ENCODE data around the gene SORCS3. TPM values are rescaled to one million over a fixed set of nuclear protein-coding genes. Genes with fewer than 3 reads are reported as not detected.

The SORCS3 gene
- total RNA-seq, 1 experiment from 2014 or later = 0.04 TPM

DNA sequence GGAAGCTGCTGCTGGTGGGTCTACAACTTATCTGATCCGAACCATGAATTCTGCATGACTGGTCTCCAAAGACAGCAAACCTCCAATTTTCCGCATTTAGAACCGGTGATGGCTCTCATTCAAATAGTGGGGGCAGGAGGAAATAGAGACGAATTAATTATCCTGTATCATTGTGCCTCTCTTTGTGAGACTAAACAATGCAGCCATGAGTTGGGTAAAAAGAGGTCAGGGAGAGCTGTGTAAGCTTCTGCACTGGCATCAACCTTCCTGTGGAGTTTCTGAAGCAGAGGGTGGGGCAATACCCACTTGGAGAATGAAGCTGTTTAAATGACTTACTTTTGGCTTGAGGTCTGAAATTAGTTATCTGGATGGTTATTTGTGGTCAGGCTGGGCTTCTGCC lies 266.4 kb downstream of the SORCS3 start:
- Histone ChIP-seq H3K4me1 (ENCODE audit: insufficient read depth, low read length) (no peaks in the 10 kb centered on the region), H3K14ac (ENCODE audit: insufficient read depth, low read length) (no peak overlapping the region), H4K5ac (ENCODE audit: insufficient read length, low read depth, low read length) (no peak overlapping the region), H4K8ac (replicated peaks; ENCODE audit: insufficient read length, low read depth, low read length) (no peak overlapping the region), H3K27me3 (ENCODE audit: insufficient read depth, low read length) (no peaks in the 10 kb centered on the region), H2BK12ac (ENCODE audit: insufficient read length, low read depth, low read length) (no peak overlapping the region), H2BK120ac (ENCODE audit: low read depth, low read length, poor library complexity, severe bottlenecking) (no peak overlapping the region), H3K18ac (ENCODE audit: insufficient read length, low read depth, low read length) (no peak overlapping the region), H3K23ac (ENCODE audit: insufficient read length, low read depth, low read length) (no peak overlapping the region), H3K4me2 (ENCODE audit: insufficient read depth, insufficient read length, low read length) (no peak overlapping the region), H3K56ac (ENCODE audit: insufficient read length, low read depth, low read length) (no peak overlapping the region), H3K79me2 (ENCODE audit: insufficient read depth, low read length) (no peaks in the 10 kb centered on the region), H2BK15ac (ENCODE audit: low read depth, low read length) (no peak overlapping the region), H2BK5ac (ENCODE audit: insufficient read length, low read length) (no peak overlapping the region), H4K91ac (ENCODE audit: insufficient read length, low read depth, low read length) (no peak overlapping the region), H3K27ac (ENCODE audit: insufficient read length, low read depth, low read length) (no peak overlapping the region), H3K4ac (ENCODE audit: low read depth, low read length) (no peak overlapping the region), H3T11ph (ENCODE audit: low read length) (no peak overlapping the region), H3K23me2 (ENCODE audit: insufficient read length, low read depth, low read length, poor library complexity, severe bottlenecking) (no peaks in the 10 kb centered on the region), H3K9ac (ENCODE audit: extremely low read depth, insufficient read length, low read length) (no peak overlapping the region), H2BK20ac (ENCODE audit: low read depth, low read length, poor library complexity, severe bottlenecking) (no peak overlapping the region), H2AK5ac (ENCODE audit: insufficient read length, low read length) (no peak overlapping the region), H2AFZ (ENCODE audit: low read length) (no peak overlapping the region), H4K20me1 (ENCODE audit: control insufficient read depth, insufficient read depth, insufficient read length) (no peaks in the 10 kb centered on the region), H3K79me1 (ENCODE audit: insufficient read depth, low read depth, low read length, poor library complexity, severe bottlenecking) (no peaks in the 10 kb centered on the region), H3K9me3 (ENCODE audit: control insufficient read depth, low read depth, low read length) (no peaks in the 10 kb centered on the region)
- Mint-ChIP-seq H3K4me3 (no peak overlapping the region), H3K9me3 (no peaks in the 10 kb centered on the region), H3K36me3 (ENCODE audit: insufficient read depth in 1 of 3, low read depth in 3 of 3) (no peaks in the 10 kb centered on the region; a peak in 1 of 7 replicates), H3K4me1 (peaks cover 5 to 8% of the 10 kb centered on the region in 2 experiments), H3K27ac (peak overlapping the region in 1 of 3 experiments; percentile 12; a peak in 1 of 7 replicates), H3K27me3 (ENCODE audit: low read depth) (peaks cover 5% of the 10 kb centered on the region)
- no peak for TF ChIP-seq CTCF (conservative IDR thresholded peaks at IDR 0.05)
- WGBS (ENCODE audit: extremely low coverage, insufficient read length, low lambda C conversion rate) = no CpG with 5 or more reads among the region's 4 CpGs
- no peak for DNase-seq

All from H9 (cell line).